Retinal pigment epithelial cell (primary cell): ENCODE results near the gene ZNF549.
"Not testable (repeated sequence)": the region's sequence is repeated elsewhere in the genome, so short reads cannot be mapped to it uniquely, and the experiment has no call there.

ENCODE experiments used
- DNase-seq: peaks from one replicate; pipeline ENCODE4 v3.0.0-alpha.2; 2010; ENCODE audit warnings: low read depth
- H3K4me3 ChIP-seq: 2 replicates; pipeline ENCODE4 v1.5.1; 2011; ENCODE audit warnings: mild to moderate bottlenecking, low read length, control low read depth, moderate library complexity
- CTCF ChIP-seq: conservative IDR thresholded peaks from 2 replicates; pipeline ENCODE4 v1.5.1; 2011; ENCODE audit warnings: low read depth, low read length, control low read depth, inconsistent platforms

ZNF549 gene

GRCh38 chr19:57527136-57527881 lies at the start of gene ZNF549:
Gene ZNF549, plus strand, starts transcription at chr19:57527356. Its CDS starts 218 bp downstream, at chr19:57527574.
- DNase-seq: peak; percentile 79
- peak within 1 kb of the TSS; percentile 94 for H3K4me3 ChIP-seq
- no peak for TF ChIP-seq CTCF

- DNase-seq: peak; percentile 51
- peak within 1 kb of the TSS; percentile 89 for H3K4me3 ChIP-seq
- TF ChIP-seq CTCF: peak; percentile 18
These were observed 39.5 kb upstream of the ZNF549 start, which contains the start of gene ZNF419 for GRCh38 chr19:57487477-57488298. Gene ZNF419, plus strand, starts transcription at chr19:57487750. Its CDS starts 201 bp downstream, at chr19:57487951.

- DNase-seq: not testable (repeated sequence)
- H3K4me3 ChIP-seq: peak overlapping the region; percentile 31
These were observed 38.9 kb upstream of the ZNF549 start for GRCh38 chr19:57488299-57488644.

- DNase-seq, H3K4me3 ChIP-seq: not testable (repeated sequence)
These were observed 27.9 kb upstream of the ZNF549 start for GRCh38 chr19:57499332-57499679.

DNA sequence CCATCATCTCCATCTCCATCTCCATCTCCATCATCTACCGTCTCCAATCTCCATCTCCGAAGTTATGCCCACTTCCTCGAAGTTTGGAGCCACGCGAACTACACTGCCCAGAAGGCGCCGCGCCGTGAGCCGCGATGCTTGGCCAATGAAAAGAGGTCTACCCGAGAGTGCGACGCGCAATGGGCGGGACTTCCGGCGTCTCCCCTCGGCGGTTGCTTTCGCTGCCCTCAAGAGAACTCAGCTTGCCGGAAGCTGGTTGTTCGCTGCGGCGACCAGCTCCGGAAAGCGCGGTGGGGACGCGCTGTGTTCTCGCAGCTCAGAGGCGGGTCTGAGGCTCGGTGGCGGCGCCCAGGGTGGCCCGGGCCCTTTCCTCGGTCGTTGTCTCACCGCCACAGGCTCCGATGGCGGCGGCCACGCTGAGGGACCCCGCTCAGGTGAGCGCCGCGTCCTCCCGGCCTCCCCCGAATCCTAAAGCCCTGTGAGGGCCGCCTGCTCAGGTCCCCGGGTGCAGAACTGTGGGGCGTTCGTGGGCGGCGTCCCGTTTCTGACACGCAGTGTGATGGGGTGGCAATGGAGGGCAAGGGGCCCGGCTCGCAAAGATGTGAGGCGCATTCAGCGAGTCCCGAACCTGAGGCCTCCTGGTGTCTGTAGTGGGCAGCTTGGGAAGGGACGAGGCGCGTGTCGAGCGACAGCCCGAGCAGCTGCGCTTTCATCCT lies 27.3 kb upstream of the ZNF549 start, which contains the start of gene ZNF773:
Gene ZNF773 (plus strand): TSS at position 259 of the 716 bp plus-strand sequence. CDS start 143 bp downstream, at position 402.
- H3K4me3 ChIP-seq: peak within 1 kb of the TSS; percentile 66
- DNase-seq: peak; percentile 77

GRCh38 chr19:57500400-57500799 lies 26.8 kb upstream of the ZNF549 start:
- peak overlapping the region; percentile 39 for H3K4me3 ChIP-seq

DNA sequence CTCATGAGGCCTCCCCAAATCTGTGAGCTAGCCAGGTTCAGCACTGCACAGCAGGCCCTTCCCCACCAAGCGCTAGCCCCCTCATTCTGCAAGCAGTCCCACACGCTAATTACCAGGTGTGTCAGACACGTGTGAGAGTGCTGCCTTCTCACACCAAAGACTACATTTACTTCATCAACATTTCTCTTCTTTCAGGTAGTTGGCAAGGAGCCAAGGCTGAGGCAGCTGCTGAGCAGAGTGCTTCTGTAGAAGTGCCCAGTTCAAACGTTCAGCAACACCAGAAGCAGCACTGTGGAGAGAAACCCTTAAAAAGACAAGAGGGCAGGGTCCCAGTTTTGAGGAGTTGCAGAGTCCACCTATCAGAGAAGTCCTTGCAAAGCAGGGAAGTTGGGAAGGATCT lies 21.0 kb upstream of the ZNF549 start:
- DNase-seq: no peak
- no peak for TF ChIP-seq CTCF
- no peak overlapping the region for H3K4me3 ChIP-seq

More at GRCh38 chr19:57500400-57500799, 26.8 kb upstream of the ZNF549 start:
- not testable (repeated sequence) for DNase-seq

DNA sequence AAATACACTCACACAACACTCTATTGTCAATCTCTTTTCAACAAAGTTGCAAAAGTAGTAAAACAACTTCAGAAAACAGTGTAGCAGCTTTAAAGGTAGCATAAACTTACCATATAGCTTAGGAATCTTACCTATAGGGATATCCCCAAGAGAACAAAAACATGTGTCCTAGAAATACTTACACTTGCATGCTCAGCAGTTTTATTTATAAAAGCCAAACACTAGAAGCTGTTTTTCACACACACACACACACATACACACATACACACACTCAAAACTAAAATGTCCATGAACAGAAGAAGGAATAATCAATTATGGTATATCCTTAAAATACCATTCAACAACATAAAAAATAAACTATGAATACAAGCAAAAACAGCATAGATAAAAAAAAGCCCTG lies 15.7 kb upstream of the ZNF549 start:
- no peak for TF ChIP-seq CTCF
- no peak overlapping the region for H3K4me3 ChIP-seq
- DNase-seq: no peak

DNA sequence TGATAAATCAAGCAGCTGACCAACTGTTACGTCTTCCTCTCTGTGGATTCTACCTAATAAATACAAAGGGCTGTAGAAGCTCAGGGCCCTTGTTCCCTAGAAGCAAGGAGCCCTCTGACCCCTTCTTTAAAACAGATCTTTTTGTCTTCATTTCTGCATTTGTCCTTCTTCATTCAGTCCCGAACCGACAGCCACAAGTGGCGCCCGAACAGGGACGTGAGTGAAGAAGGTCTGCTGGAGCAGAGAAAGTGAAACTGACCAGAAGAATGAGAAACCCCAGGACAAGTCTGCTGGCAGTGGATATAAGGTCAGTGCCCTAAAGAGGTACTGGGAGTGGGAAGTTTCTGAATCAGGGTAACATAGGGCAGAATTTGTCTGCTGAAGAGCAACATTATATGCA lies 14.3 kb upstream of the ZNF549 start:
- no peak for TF ChIP-seq CTCF
- DNase-seq: no peak
- no peak overlapping the region for H3K4me3 ChIP-seq
